DND-41 (cell line): ENCODE data around the gene SVBP.

Experiments used
- ATAC-seq: fragments of 200-7000 bp; cut with Tn5 transposase; 3 replicates; pipeline ENCODE4 v1.9.1; 2021; ENCODE audit warnings: low read depth; ENCODE audit not compliant: insufficient read depth
- DNase-seq: peaks from one replicate; pipeline ENCODE4 v3.0.0-alpha.2; 2020
- H2AFZ ChIP-seq: 2 replicates; pipeline ENCODE4 v1.6.0; 2012; ENCODE audit warnings: low read depth, low read length
- H3K27ac ChIP-seq: 2 replicates; pipeline ENCODE4 v1.5.1; 2012; ENCODE audit warnings: low read length, inconsistent platforms
- H3K27me3 ChIP-seq: fragments of 200-600 bp; sonication (generic); 2 replicates; pipeline ENCODE4 v1.6.0; 2012; ENCODE audit warnings: low read length, mild to moderate bottlenecking, inconsistent platforms; ENCODE audit not compliant: insufficient read depth, poor library complexity
- H3K36me3 ChIP-seq: 2 replicates; pipeline ENCODE4 v1.5.1; 2012; ENCODE audit warnings: low read length, inconsistent platforms; ENCODE audit not compliant: insufficient read depth
- H3K4me1 ChIP-seq: 2 replicates; pipeline ENCODE4 v1.5.1; 2012; ENCODE audit warnings: mild to moderate bottlenecking, low read length; ENCODE audit not compliant: insufficient read depth
- H3K4me2 ChIP-seq: 2 replicates; pipeline ENCODE4 v1.6.0; 2012; ENCODE audit warnings: mild to moderate bottlenecking, moderate library complexity, low read length, inconsistent platforms; ENCODE audit not compliant: insufficient read depth
- H3K4me3 ChIP-seq, 2 experiments: fragments of 200-600 bp in 1 of 2; shearing (Covaris generic) in 1 of 2; 2 replicates each; pipeline ENCODE4 v1.5.1; 2012 to 2016; ENCODE audit warnings: inconsistent platforms in 2 of 2, low read length in 2 of 2, mild to moderate bottlenecking in 2 of 2, low read depth in 1 of 2, moderate library complexity in 1 of 2
- H3K79me2 ChIP-seq: 2 replicates; pipeline ENCODE4 v1.6.0; 2012; ENCODE audit warnings: low read length, inconsistent platforms; ENCODE audit not compliant: insufficient read depth
- H3K9ac ChIP-seq: 2 replicates; pipeline ENCODE4 v1.6.0; 2012; ENCODE audit warnings: low read depth, mild to moderate bottlenecking, inconsistent platforms, low read length, moderate library complexity
- H3K9me3 ChIP-seq: 2 replicates; pipeline ENCODE4 v1.5.1; 2012; ENCODE audit warnings: low read length, moderate library complexity, mild to moderate bottlenecking, inconsistent platforms; ENCODE audit not compliant: insufficient read depth, severe bottlenecking
- H4K20me1 ChIP-seq: 2 replicates; pipeline ENCODE4 v1.6.0; 2012; ENCODE audit warnings: low read length; ENCODE audit not compliant: insufficient read depth
- CTCF ChIP-seq: IDR thresholded peaks from 2 replicates; pipeline ENCODE4 v1.5.1; 2012; ENCODE audit warnings: borderline replicate concordance, low read length, moderate library complexity, mild to moderate bottlenecking; ENCODE audit not compliant: poor library complexity, severe bottlenecking; ENCODE audit errors: extremely low read depth
- EZH2 ChIP-seq: IDR thresholded peaks from 3 replicates; pipeline ENCODE4 v1.6.1; 2012; ENCODE audit warnings: borderline replicate concordance, low read depth, mild to moderate bottlenecking, moderate library complexity, low read length, inconsistent platforms; ENCODE audit not compliant: severe bottlenecking

SVBP gene

GRCh38 chr1:42765832-42766740 is 51.1 kb downstream of the SVBP start:
- H3K36me3 ChIP-seq = peaks cover 9% of the 10 kb centered on the region; the same call in 1 of the 2 replicates
- DNase-seq = peak; percentile 58
- TF ChIP-seq EZH2 = no peak
- TF ChIP-seq CTCF = peak; percentile 77
- peak overlapping the region; percentile 85 for H3K9ac ChIP-seq
- peaks cover 32% of the 10 kb centered on the region for H3K4me1 ChIP-seq
- H2AFZ ChIP-seq = peak overlapping the region; percentile 79
- H3K9me3 ChIP-seq = no peaks in the 10 kb centered on the region
- H3K4me2 ChIP-seq = peak overlapping the region; percentile 75
- no peaks in the 10 kb centered on the region for H3K27me3 ChIP-seq
- peak overlapping the region; percentile 68 for H3K27ac ChIP-seq
- peaks cover 61% of the 10 kb centered on the region for H3K79me2 ChIP-seq
- ATAC-seq = peak; percentile 20; the same call in 2 of the 3 replicates
- peak overlapping the region; percentile 40 to 75 for H3K4me3 ChIP-seq
- H4K20me1 ChIP-seq = no peaks in the 10 kb centered on the region; the same call in 1 of the 2 replicates

- H3K4me3 ChIP-seq = peak overlapping the region; percentile 40 to 75; a peak in 3 of 4 replicates
- no peaks in the 10 kb centered on the region for H3K9me3 ChIP-seq
- no peaks in the 10 kb centered on the region; the same call in 1 of the 2 replicates for H4K20me1 ChIP-seq
- peaks cover 60% of the 10 kb centered on the region for H3K79me2 ChIP-seq
- H3K4me1 ChIP-seq = peaks cover 29% of the 10 kb centered on the region
- peaks cover 9% of the 10 kb centered on the region; the same call in 1 of the 2 replicates for H3K36me3 ChIP-seq
- DNase-seq = no peak
- no peak overlapping the region for H2AFZ ChIP-seq
- no peak for TF ChIP-seq EZH2
- H3K9ac ChIP-seq = peak overlapping the region; percentile 85
- no peak for ATAC-seq
- H3K27me3 ChIP-seq = no peaks in the 10 kb centered on the region
- H3K4me2 ChIP-seq = peak overlapping the region; percentile 75
- H3K27ac ChIP-seq = peak overlapping the region; percentile 21; the same call in 1 of the 2 replicates
Measured at GRCh38 chr1:42765269-42765668, 51.9 kb downstream of the SVBP start.

GRCh38 chr1:42762269-42762668 is 54.9 kb downstream of the SVBP start:
- no peak overlapping the region for H3K4me2 ChIP-seq
- peaks cover 16% of the 10 kb centered on the region for H3K4me1 ChIP-seq
- H3K9me3 ChIP-seq = no peaks in the 10 kb centered on the region
- H3K4me3 ChIP-seq = no peak overlapping the region
- no peak overlapping the region for H2AFZ ChIP-seq
- peaks cover 34% of the 10 kb centered on the region for H3K36me3 ChIP-seq
- H3K27ac ChIP-seq = 0 out of 2 replicates have a peak overlapping the region, but pooled peaks have one; percentile 24
- no peaks in the 10 kb centered on the region for H3K27me3 ChIP-seq
- peaks cover 36% of the 10 kb centered on the region for H3K79me2 ChIP-seq
- no peak overlapping the region for H3K9ac ChIP-seq
- no peaks in the 10 kb centered on the region; the same call in 1 of the 2 replicates for H4K20me1 ChIP-seq
- no peak for TF ChIP-seq CTCF
- TF ChIP-seq EZH2 = no peak
- DNase-seq (no peak), ATAC-seq (no peak)

- no peak overlapping the region for H3K4me2 ChIP-seq
- no peak overlapping the region for H3K9ac ChIP-seq
- H3K9me3 ChIP-seq = no peaks in the 10 kb centered on the region
- H2AFZ ChIP-seq = no peak overlapping the region
- H3K4me3 ChIP-seq = no peak overlapping the region
- ATAC-seq = no peak
- H3K27me3 ChIP-seq = no peaks in the 10 kb centered on the region
- H3K79me2 ChIP-seq = peaks cover 32% of the 10 kb centered on the region
- DNase-seq = no peak
- peaks cover 16% of the 10 kb centered on the region for H3K4me1 ChIP-seq
- H3K36me3 ChIP-seq = peaks cover 41% of the 10 kb centered on the region
- TF ChIP-seq EZH2 (no peak), CTCF (no peak)
- H3K27ac ChIP-seq = no peak overlapping the region
- H4K20me1 ChIP-seq = no peaks in the 10 kb centered on the region; the same call in 1 of the 2 replicates
Measured at GRCh38 chr1:42761567-42761966, 55.6 kb downstream of the SVBP start.
